AG10803 (cell line): Measurements from ENCODE around the gene RRH.

ENCODE experiments used
- DNase-seq: peaks from one replicate; pipeline ENCODE4 v3.0.0; 2010; ENCODE audit warnings: low read depth
- H3K4me3 ChIP-seq: 2 replicates; pipeline ENCODE4 v1.5.1; 2011; ENCODE audit warnings: mild to moderate bottlenecking, low read length, control low read depth
- CTCF ChIP-seq: conservative IDR thresholded peaks from 2 replicates; pipeline ENCODE4 v1.5.1; 2011; ENCODE audit warnings: mild to moderate bottlenecking, low read length, control low read depth, inconsistent platforms

Gene RRH

DNA sequence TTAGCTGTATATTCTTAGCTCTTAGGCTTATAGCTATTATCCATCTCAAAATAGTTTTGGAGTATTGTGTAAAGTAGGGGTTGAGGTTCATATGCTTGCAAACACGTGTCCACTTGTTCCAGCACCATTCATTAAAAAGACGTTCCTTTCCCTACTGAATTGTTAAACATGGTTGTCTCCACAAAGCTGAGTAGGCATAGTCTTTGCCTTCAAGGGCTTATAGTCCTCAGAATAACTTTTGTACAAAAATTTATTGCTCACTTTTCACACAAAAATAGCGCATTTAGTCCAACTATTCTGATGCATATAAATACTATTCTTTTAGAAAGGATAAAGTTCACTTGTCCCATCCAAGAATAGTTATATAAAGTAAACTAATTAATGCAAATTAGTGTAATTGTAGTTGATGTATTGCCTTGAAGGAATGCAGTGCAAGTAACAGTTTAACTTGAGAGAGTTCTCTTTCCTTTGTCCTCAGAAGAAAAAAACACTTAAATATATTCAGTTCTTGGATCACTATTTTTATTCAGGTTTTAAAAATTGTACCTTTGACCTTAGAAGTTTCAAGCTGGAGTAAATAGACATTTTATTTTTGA, 34.2 kb downstream of the RRH start:
- H3K4me3 ChIP-seq = no peak overlapping the region
- DNase-seq = no peak
- no peak for TF ChIP-seq CTCF

- DNase-seq = no peak
- TF ChIP-seq CTCF = no peak
Observed at GRCh38 chr4:109864134-109864533, 36.4 kb downstream of the RRH start.

GRCh38 chr4:109870061-109870460, 42.3 kb downstream of the RRH start:
- DNase-seq = no peak
- H3K4me3 ChIP-seq = no peak overlapping the region
- TF ChIP-seq CTCF = no peak

More at GRCh38 chr4:109864134-109864533, 36.4 kb downstream of the RRH start:
- no peak overlapping the region for H3K4me3 ChIP-seq

GRCh38 chr4:109872065-109872464, 44.3 kb downstream of the RRH start:
- no peak for TF ChIP-seq CTCF
- no peak for DNase-seq
- H3K4me3 ChIP-seq = no peak overlapping the region

DNA sequence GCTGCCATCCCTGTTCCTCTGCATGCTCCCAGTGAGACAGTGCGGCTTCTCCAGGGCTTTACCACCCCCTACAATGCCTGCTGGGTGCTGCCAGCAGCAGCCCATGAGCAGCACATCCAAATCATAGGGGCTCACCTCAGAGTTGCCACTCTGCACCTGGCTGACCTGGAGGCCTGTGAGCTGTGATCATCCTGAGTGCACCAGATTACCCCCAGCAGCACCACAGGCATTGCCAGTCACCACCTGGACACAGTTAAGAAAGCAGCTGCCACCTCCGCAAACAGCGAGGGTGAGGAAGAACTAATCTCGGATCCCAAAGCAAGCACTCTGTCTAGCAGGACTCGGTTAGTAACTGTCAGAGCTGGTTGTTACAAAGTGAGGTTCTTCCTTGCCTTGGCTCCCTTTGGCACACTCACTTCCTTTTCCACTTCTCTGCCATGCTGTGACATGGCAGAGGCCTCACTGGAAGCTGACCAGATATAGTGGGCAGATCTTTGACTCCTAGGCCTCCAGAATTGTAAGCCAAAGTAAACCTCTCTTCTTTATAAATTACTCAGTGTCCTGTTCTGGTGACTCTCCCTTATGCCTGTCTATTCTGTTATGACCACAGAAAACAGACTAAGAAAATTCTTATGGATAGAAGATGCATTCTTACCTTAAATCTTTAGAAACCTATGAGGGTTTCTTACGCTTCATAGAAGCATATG, 45.3 kb downstream of the RRH start:
- no peak for DNase-seq
- H3K4me3 ChIP-seq = no peak overlapping the region
- TF ChIP-seq CTCF = no peak

- no peak overlapping the region for H3K4me3 ChIP-seq
- TF ChIP-seq CTCF = no peak
- peak; percentile 51 for DNase-seq
Observed at GRCh38 chr4:109873791-109874514, 46.2 kb downstream of the RRH start.
